B cell (primary cell): Measurements from ENCODE around the gene PGAM1.

Experiments used
- CTCF ChIP-seq: fragments of 200-600 bp; IDR thresholded peaks from one replicate; pipeline ENCODE4 v1.8.0; 2022; ENCODE audit warnings: antibody characterized with exemption, mild to moderate bottlenecking
- EZH2 ChIP-seq: IDR thresholded peaks from 2 replicates; pipeline ENCODE4 v1.6.1; 2012; ENCODE audit warnings: borderline replicate concordance, low read depth, mild to moderate bottlenecking, moderate library complexity, low read length; ENCODE audit not compliant: insufficient read depth, poor library complexity, severe bottlenecking

GRCh38 chr10:97411406-97411805 lies 14.6 kb upstream of the PGAM1 start:
- TF ChIP-seq CTCF (no peak), EZH2 (no peak)
